K562 (cell line): ENCODE data around the gene TENM4. TPM values are rescaled to one million over a fixed set of nuclear protein-coding genes. Genes with fewer than 3 reads are reported as not detected.

ENCODE experiments used
- ATAC-seq: fragments of 200-7000 bp; cut with Tn5 transposase; 3 replicates; pipeline ENCODE4 v1.9.1; 2020; ENCODE audit warnings: moderate library complexity
- BruUV-seq: library from RNA; stranded (reverse); fragments of 400-500 nt; replicated peaks from 2 replicates; lab custom pipeline; 2021; lab: Mats Ljungman, UMichigan
- CTCF ChIA-PET: fragments of 300-600 bp; formaldehyde crosslinking; extraction: SDS; loops from one replicate; lab custom pipeline; 2021; ENCODE audit warnings: low intra/inter-chr PET ratio; lab: Yijun Ruan, JAX
- POLR2A ChIA-PET: fragments of 300-600, 350-650 bp; sonication (Branson Sonifier 250); formaldehyde crosslinking; extraction: SDS; loops from one replicate; lab custom pipeline; 2021; ENCODE audit warnings: antibody characterized with exemption, inconsistent platforms; lab: Yijun Ruan, JAX
- DNase-seq, 4 experiments: peaks; one replicate each; pipeline versions ENCODE4 v3.0.0 to v3.0.0-alpha.2; 2011 to 2018; ENCODE audit warnings: low spot score in 3 of 4, mixed read lengths in 3 of 4; ENCODE audit errors: extremely low read depth in 1 of 4
- FAIRE-seq: peaks from 2 replicates; lab custom pipeline; 2011; peaks lifted over from hg19 to GRCh38; lab: Jason Lieb, UNC
- H2AFZ ChIP-seq: 2 replicates; pipeline ENCODE4 v1.6.0; 2011; ENCODE audit warnings: low read depth, low read length, control low read depth, inconsistent platforms
- H3K27ac ChIP-seq: fragments of 200-600 bp; 3 replicates; pipeline ENCODE4 v1.8.0; 2011; ENCODE audit warnings: low read depth, mild to moderate bottlenecking, control low read depth, inconsistent platforms, low read length, moderate library complexity, mixed read lengths; ENCODE audit errors: extremely low read depth
- H3K27me3 ChIP-seq, 2 experiments: fragments of 300-600 bp in 1 of 2; 2 replicates in 1 of 2; 3 replicates in 1 of 2; pipeline versions ENCODE4 v1.6.0 to v1.8.0; 2011; ENCODE audit warnings: inconsistent platforms in 2 of 2, low read length in 2 of 2, mild to moderate bottlenecking in 1 of 2, mixed read lengths in 1 of 2, moderate library complexity in 1 of 2; ENCODE audit not compliant: control insufficient read depth in 2 of 2, insufficient read depth in 2 of 2
- H3K36me3 ChIP-seq: fragments of 300-600 bp; 3 replicates; pipeline ENCODE4 v1.8.0; 2011; ENCODE audit warnings: mild to moderate bottlenecking, low read length, inconsistent platforms; ENCODE audit not compliant: control insufficient read depth, insufficient read depth
- H3K4me1 ChIP-seq, 2 experiments: fragments of 200-600 bp in 1 of 2; replicated peaks in 1 of 2; 2 replicates in 1 of 2; 3 replicates in 1 of 2; pipeline versions ENCODE4 v1.5.1 to v1.8.0; 2011; ENCODE audit warnings: inconsistent platforms in 2 of 2, low read length in 2 of 2, mild to moderate bottlenecking in 1 of 2, mixed read lengths in 1 of 2, moderate library complexity in 1 of 2; ENCODE audit not compliant: control insufficient read depth in 2 of 2, insufficient read depth in 2 of 2
- H3K4me2 ChIP-seq: 2 replicates; pipeline ENCODE4 v1.6.1; 2011; ENCODE audit warnings: low read length, control low read depth, inconsistent platforms, mixed read lengths; ENCODE audit not compliant: insufficient read depth
- H3K4me3 ChIP-seq: fragments of 200-600 bp; sonication (generic), shearing (Covaris generic); 2 replicates; pipeline ENCODE4 v1.5.1; 2016; ENCODE audit warnings: control low read depth, inconsistent platforms
- H3K79me2 ChIP-seq: fragments of 200-600 bp; 3 replicates; pipeline ENCODE4 v1.8.0; 2011; ENCODE audit warnings: low read length, inconsistent platforms; ENCODE audit not compliant: control insufficient read depth, insufficient read depth
- H3K9ac ChIP-seq, 2 experiments: 2 replicates each; pipeline versions ENCODE4 v1.6.0 to v1.6.1; 2011; ENCODE audit warnings: low read depth in 2 of 2, low read length in 2 of 2, control low read depth in 1 of 2, inconsistent platforms in 1 of 2, mild to moderate bottlenecking in 1 of 2, mixed read lengths in 1 of 2; ENCODE audit not compliant: insufficient read depth in 1 of 2
- H3K9me1 ChIP-seq: one replicate; pipeline ENCODE4 v1.6.0; 2011; ENCODE audit warnings: inconsistent platforms, mild to moderate bottlenecking, low read length, moderate library complexity; ENCODE audit not compliant: control insufficient read depth, insufficient read depth
- H3K9me3 ChIP-seq: replicated peaks from 2 replicates; pipeline ENCODE4 v1.5.1; 2011; ENCODE audit warnings: low read depth, low read length, inconsistent platforms; ENCODE audit not compliant: control insufficient read depth, insufficient read depth
- H4K20me1 ChIP-seq: replicated peaks from 2 replicates; pipeline ENCODE4 v1.6.1; 2011; ENCODE audit warnings: low read length, inconsistent platforms, mixed read lengths; ENCODE audit not compliant: control insufficient read depth, insufficient read depth
- BCL6 ChIP-seq: fragments of 250-450 bp; sonication (Bioruptor Pico); IDR thresholded peaks from 2 replicates; pipeline ENCODE4 v1.4.0; 2020
- BCLAF1 ChIP-seq, 2 experiments: fragments of 450-650 bp in 1 of 2; IDR thresholded peaks; 2 replicates each; pipeline ENCODE4 v1.6.1; 2011 to 2017; ENCODE audit warnings: low read depth in 2 of 2, antibody characterized with exemption in 1 of 2, borderline replicate concordance in 1 of 2, low read length in 1 of 2, mild to moderate bottlenecking in 1 of 2, mixed read lengths in 1 of 2; ENCODE audit not compliant: control insufficient read depth in 1 of 2
- CREB1 ChIP-seq, 2 experiments: sonication (generic) in 1 of 2; formaldehyde crosslinking in 1 of 2; IDR thresholded peaks; 2 replicates each; pipeline versions ENCODE4 v1.6.1 to v1.8.0; 2012 to 2022; ENCODE audit warnings: inconsistent platforms in 1 of 2, mild to moderate bottlenecking in 1 of 2, missing genetic modification reagents in 1 of 2, moderate library complexity in 1 of 2
- IRF1 ChIP-seq: sonication (generic); formaldehyde crosslinking; IDR thresholded peaks from 2 replicates; pipeline ENCODE4 v1.8.0; 2022; ENCODE audit warnings: missing genetic modification reagents, mild to moderate bottlenecking, borderline replicate concordance
- MAFF ChIP-seq: IDR thresholded peaks from 2 replicates; pipeline ENCODE4 v1.6.1; 2012; ENCODE audit warnings: low read length, improper control_type of control experiment
- NCOA2 ChIP-seq, 2 experiments: fragments of 450-650 bp; IDR thresholded peaks; 2 replicates each; pipeline ENCODE4 v1.6.1; 2018; ENCODE audit warnings: mild to moderate bottlenecking in 2 of 2, moderate library complexity in 1 of 2; ENCODE audit not compliant: partially characterized antibody in 2 of 2
- PRPF4 ChIP-seq: fragments of 200-400 bp; formaldehyde crosslinking; IDR thresholded peaks from one replicate; pipeline ENCODE4 v1.6.1; 2017; ENCODE audit warnings: low read length, low read depth, mild to moderate bottlenecking; ENCODE audit not compliant: insufficient read depth, poor library complexity, severe bottlenecking
- SMARCA4 ChIP-seq: fragments of 450-650 bp; IDR thresholded peaks from 2 replicates; pipeline ENCODE4 v1.6.1; 2016
- STAT5A ChIP-seq: IDR thresholded peaks from 2 replicates; pipeline ENCODE4 v1.6.1; 2012; ENCODE audit warnings: low read length, inconsistent platforms, borderline replicate concordance
- THAP7 ChIP-seq: fragments of 250-450 bp; sonication (Bioruptor Pico); IDR thresholded peaks from 2 replicates; pipeline ENCODE4 v1.5.0; 2021
- ZNF280B ChIP-seq: fragments of 250-450 bp; sonication (Bioruptor Pico); IDR thresholded peaks from 2 replicates; pipeline ENCODE4 v1.5.1; 2021; ENCODE audit warnings: mild to moderate bottlenecking
- WGBS: fragments of 100-300 bp; shearing (Covaris generic); methylation state at CpG from one replicate; pipeline ENCODE4 v1.1.6; 2016; ENCODE audit warnings: low coverage, mixed read lengths; ENCODE audit not compliant: insufficient coverage; ENCODE audit errors: missing lambda C conversion rate; 5-methylcytosine and 5-hydroxymethylcytosine counted together
- in situ Hi-C: fragments of 300-500 bp; cut with MboI; formaldehyde crosslinking; loops from 4 replicates; pipeline ENCODE4 v1.15.0; 2018; ENCODE audit warnings: inconsistent platforms, mixed read lengths
- intact Hi-C: fragments of 100-400 bp; cut with micrococcal nuclease; formaldehyde crosslinking; loops from 2 replicates; pipeline ENCODE4 v1.14.2; 2022
- polyA plus RNA-seq, 8 experiments: library from polyadenylated mRNA; depleted of rRNA in 4 of 8; stranded (reverse) in 5 of 8; unstranded in 3 of 8; fragments of >200 nt; fragmentation: Nextera tagmentation in 2 of 8; fragmentation: Illumina TruSeq in 1 of 8; extraction: Ambion mirVana in 2 of 8; extraction: Trizol in 1 of 8; gene quantifications; 2 replicates each; pipeline versions ENCODE4 v1.2.1 to v1.2.3, GENCODE V29; 2011 to 2014; ENCODE audit warnings: inconsistent platforms in 1 of 8, missing spikeins in 1 of 8
- total RNA-seq, 7 experiments: library from RNA; depleted of rRNA in 6 of 7; stranded (reverse); fragments of >200 nt in 6 of 7; fragmentation: Illumina TruSeq in 2 of 7; extraction: Trizol in 2 of 7; gene quantifications; 2 replicates each; pipeline versions ENCODE4 v1.2.1 to v1.2.3, GENCODE V29; 2011 to 2021; ENCODE audit warnings: low replicate concordance in 1 of 7

TENM4 gene
- total and polyA plus RNA-seq, 9 of the 15 experiments (the other 6 are each of a cell fraction or from before 2014, with no cell fraction given) = 0.16 TPM; not detected in 8

- WGBS = 0% methylated on average over 3 of the region's 3 CpGs
Observed at GRCh38 chr11:79423736-79424135, 17.1 kb downstream of the TENM4 start.

More at GRCh38 chr11:79423736-79424135, 17.1 kb downstream of the TENM4 start:
- Histone ChIP-seq H3K27me3 (no peaks in the 10 kb centered on the region), H3K4me2 (no peak overlapping the region), H3K27ac (no peak overlapping the region), H4K20me1 (no peaks in the 10 kb centered on the region), H3K79me2 (no peaks in the 10 kb centered on the region), H3K9me3 (no peaks in the 10 kb centered on the region), H3K4me3 (no peak overlapping the region), H3K36me3 (no peaks in the 10 kb centered on the region), H2AFZ (no peak overlapping the region), H3K9me1 (no peaks in the 10 kb centered on the region), H3K4me1 (no peaks in the 10 kb centered on the region), H3K9ac (no peak overlapping the region)
- ChIA-PET POLR2A (no interaction called here), CTCF (no interaction called here)
- no TSS peak for BruUV-seq
- in situ Hi-C loops = no loop called here
- no peak for TF ChIP-seq MAFF
- no peak for TF ChIP-seq ZNF280B (CRISPR knock-in tag)
- TF ChIP-seq PRPF4 = no peak
- no peak for TF ChIP-seq NCOA2 (IDR thresholded peaks at IDR 0.05; ENCODE audit: partially characterized antibody in 2 of 2)
- TF ChIP-seq IRF1 = no peak
- no peak for TF ChIP-seq CREB1 (IDR thresholded peaks at IDR 0.05)
- no peak for TF ChIP-seq CREB1 (CRISPR knock-in tag; IDR thresholded peaks at IDR 0.05)
- TF ChIP-seq STAT5A = no peak
- no peak for TF ChIP-seq BCL6 (CRISPR knock-in tag)
- no peak for TF ChIP-seq SMARCA4
- TF ChIP-seq BCLAF1 (IDR thresholded peaks at IDR 0.05; ENCODE audit: borderline replicate concordance in 1 of 2, control insufficient read depth in 1 of 2, low read depth in 2 of 2, low read length in 1 of 2) = no peak
- TF ChIP-seq THAP7 (CRISPR knock-in tag) = no peak
- ATAC-seq (no peak), DNase-seq (no peak), FAIRE-seq (no peak)
- intact Hi-C loops = no loop called here
